Vagina (tissue), 2 donors: ENCODE results near the gene ST8SIA4. TPM values are rescaled to one million over a fixed set of nuclear protein-coding genes. Genes with fewer than 3 reads are reported as not detected.

Experiments used
- DNase-seq, 2 donors: peaks; one replicate each; pipeline ENCODE4 v3.0.0-alpha.2; 2017; ENCODE audit errors: extremely low spot score in 2 of 2
- H3K27ac ChIP-seq: fragments of 200-600 bp; sonication (generic); one replicate; pipeline ENCODE4 v1.5.1; 2019
- H3K27me3 ChIP-seq: fragments of 200-600 bp; sonication (generic); one replicate; pipeline ENCODE4 v1.5.1; 2019
- H3K36me3 ChIP-seq, 2 donors: fragments of 200-600 bp; sonication (generic); one replicate each; pipeline ENCODE4 v1.5.1; 2017 to 2019
- H3K4me1 ChIP-seq: fragments of 200-600 bp; sonication (generic); one replicate; pipeline ENCODE4 v1.5.1; 2019
- H3K4me3 ChIP-seq, 2 donors: fragments of 200-600 bp; sonication (generic); 1 replicate in 1 of 2; 2 replicates in 1 of 2; pipeline ENCODE4 v1.5.1; 2016 to 2019
- H3K9me3 ChIP-seq: fragments of 200-600 bp; sonication (generic); one replicate; pipeline ENCODE4 v1.5.1; 2019
- POLR2A ChIP-seq, 2 donors: fragments of 450-650 bp; IDR thresholded peaks; one replicate each; pipeline ENCODE4 v1.6.1; 2017; ENCODE audit warnings: antibody characterized with exemption in 2 of 2, mild to moderate bottlenecking in 2 of 2, moderate library complexity in 2 of 2
- POLR2AphosphoS5 ChIP-seq, 2 donors: sonication (generic); formaldehyde crosslinking; IDR thresholded peaks; one replicate each; pipeline ENCODE4 v1.9.0; 2017; ENCODE audit warnings: antibody characterized with exemption in 2 of 2, mild to moderate bottlenecking in 2 of 2, low read depth in 1 of 2; ENCODE audit not compliant: insufficient read depth in 1 of 2
- intact Hi-C: fragments of 100-400 bp; cut with DNase I; formaldehyde crosslinking; loops from one replicate; pipeline ENCODE4 v1.15.1; 2023
- microRNA counts, 2 donors: library from miRNA; unstranded; fragments of <30 nt; microRNA quantifications; one replicate each; lab custom pipeline; 2016 to 2017
- microRNA-seq: library from miRNA; unstranded; fragments of <30 nt; microRNA quantifications from one replicate; pipeline ENCODE4, GENCODE V29; 2017; ENCODE audit warnings: borderline number of aligned reads, borderline replicate concordance
- small RNA-seq: library from RNA; depleted of rRNA; stranded (forward); fragments of <200 nt; gene quantifications from one replicate; pipeline ENCODE3, GENCODE V24; 2016
- total RNA-seq: library from RNA; depleted of rRNA; stranded (reverse); fragments of >200 nt; gene quantifications from one replicate; pipeline ENCODE4 v1.2.3, GENCODE V29; 2016
- TF ChIP-seq, protein P1 (sequence below), 3 experiments: fragments of 450-650 bp in 2 of 3; fragments of 200-600 bp in 1 of 3; sonication (generic) in 1 of 3; IDR thresholded peaks; one replicate each; pipeline ENCODE4 v1.5.1; 2017 to 2019; ENCODE audit warnings: antibody characterized with exemption in 3 of 3, mild to moderate bottlenecking in 2 of 3, moderate library complexity in 2 of 3

ST8SIA4 gene
- total RNA-seq, 1 donor from 2014 or later = 4.2 TPM

DNA sequence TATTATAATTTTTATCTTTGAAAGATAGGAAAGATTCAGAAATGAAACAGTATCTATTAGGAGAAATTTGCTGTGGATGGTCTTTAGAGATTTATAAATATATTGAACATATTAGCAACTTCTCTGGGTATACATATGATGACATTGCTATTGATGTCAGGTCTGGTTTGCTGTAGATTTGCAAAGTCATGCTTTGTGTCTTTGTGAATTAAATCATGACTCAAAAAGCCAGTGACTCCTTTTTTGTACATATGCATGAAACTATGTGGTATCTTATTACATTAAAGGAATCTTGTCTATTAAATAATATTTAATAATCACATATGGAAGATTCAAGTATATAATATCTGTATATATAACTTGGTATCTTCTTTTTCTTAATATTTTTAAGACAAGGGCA is 141.9 kb downstream of the ST8SIA4 start:
- no peak for DNase-seq
- no peak overlapping the region for H3K4me3 ChIP-seq
- no peaks in the 10 kb centered on the region for H3K36me3 ChIP-seq
- H3K27me3 ChIP-seq = no peaks in the 10 kb centered on the region
- intact Hi-C loops = no loop called here
- H3K4me1 ChIP-seq = no peaks in the 10 kb centered on the region
- H3K9me3 ChIP-seq = no peaks in the 10 kb centered on the region
- TF ChIP-seq POLR2AphosphoS5 (IDR thresholded peaks at IDR 0.05; ENCODE audit: insufficient read depth in 1 of 2, low read depth in 1 of 2) (no peak), POLR2A (IDR thresholded peaks at IDR 0.05) (no peak)
- TF ChIP-seq, protein P1, sequence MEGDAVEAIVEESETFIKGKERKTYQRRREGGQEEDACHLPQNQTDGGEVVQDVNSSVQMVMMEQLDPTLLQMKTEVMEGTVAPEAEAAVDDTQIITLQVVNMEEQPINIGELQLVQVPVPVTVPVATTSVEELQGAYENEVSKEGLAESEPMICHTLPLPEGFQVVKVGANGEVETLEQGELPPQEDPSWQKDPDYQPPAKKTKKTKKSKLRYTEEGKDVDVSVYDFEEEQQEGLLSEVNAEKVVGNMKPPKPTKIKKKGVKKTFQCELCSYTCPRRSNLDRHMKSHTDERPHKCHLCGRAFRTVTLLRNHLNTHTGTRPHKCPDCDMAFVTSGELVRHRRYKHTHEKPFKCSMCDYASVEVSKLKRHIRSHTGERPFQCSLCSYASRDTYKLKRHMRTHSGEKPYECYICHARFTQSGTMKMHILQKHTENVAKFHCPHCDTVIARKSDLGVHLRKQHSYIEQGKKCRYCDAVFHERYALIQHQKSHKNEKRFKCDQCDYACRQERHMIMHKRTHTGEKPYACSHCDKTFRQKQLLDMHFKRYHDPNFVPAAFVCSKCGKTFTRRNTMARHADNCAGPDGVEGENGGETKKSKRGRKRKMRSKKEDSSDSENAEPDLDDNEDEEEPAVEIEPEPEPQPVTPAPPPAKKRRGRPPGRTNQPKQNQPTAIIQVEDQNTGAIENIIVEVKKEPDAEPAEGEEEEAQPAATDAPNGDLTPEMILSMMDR (IDR thresholded peaks at IDR 0.05) = no peak
- no peak overlapping the region for H3K27ac ChIP-seq

GRCh38 chr5:100760688-100761087 is 142.4 kb downstream of the ST8SIA4 start:
- no peaks in the 10 kb centered on the region for H3K36me3 ChIP-seq
- no peak overlapping the region for H3K27ac ChIP-seq
- intact Hi-C loops = no loop called here
- no peak for DNase-seq
- H3K4me3 ChIP-seq = no peak overlapping the region
- no peak for TF ChIP-seq POLR2A (IDR thresholded peaks at IDR 0.05)
- no peak for TF ChIP-seq POLR2AphosphoS5 (IDR thresholded peaks at IDR 0.05; ENCODE audit: insufficient read depth in 1 of 2, low read depth in 1 of 2)
- TF ChIP-seq, protein P1 (IDR thresholded peaks at IDR 0.05) = no peak
- no peaks in the 10 kb centered on the region for H3K4me1 ChIP-seq
- no peaks in the 10 kb centered on the region for H3K27me3 ChIP-seq
- H3K9me3 ChIP-seq = no peaks in the 10 kb centered on the region

DNA sequence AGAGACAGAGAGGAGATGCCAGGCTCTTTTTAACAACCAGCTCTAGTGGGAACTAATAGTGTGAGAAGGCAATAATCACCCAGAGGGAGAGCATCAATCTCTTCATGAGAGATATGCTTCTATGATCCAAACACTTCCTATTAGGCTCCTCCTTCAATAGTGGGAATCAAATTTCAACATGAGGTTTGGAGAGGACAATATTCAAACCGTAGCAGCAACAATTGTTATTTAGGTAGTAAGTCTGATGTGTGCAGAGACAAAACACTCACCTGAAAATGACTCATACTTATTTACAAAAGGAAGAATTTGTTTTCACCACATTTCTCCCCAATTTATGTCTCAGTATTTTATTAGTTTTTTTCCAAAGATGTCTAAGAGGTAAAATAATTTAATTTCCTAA is 144.3 kb downstream of the ST8SIA4 start:
- intact Hi-C loops = no loop called here
- no peak overlapping the region for H3K27ac ChIP-seq
- no peaks in the 10 kb centered on the region for H3K9me3 ChIP-seq
- no peaks in the 10 kb centered on the region for H3K4me1 ChIP-seq
- TF ChIP-seq, protein P1 (IDR thresholded peaks at IDR 0.05) = no peak
- TF ChIP-seq POLR2AphosphoS5 (IDR thresholded peaks at IDR 0.05; ENCODE audit: insufficient read depth in 1 of 2, low read depth in 1 of 2) (no peak), POLR2A (IDR thresholded peaks at IDR 0.05) (no peak)
- no peak for DNase-seq
- no peaks in the 10 kb centered on the region for H3K27me3 ChIP-seq
- H3K4me3 ChIP-seq = no peak overlapping the region
- H3K36me3 ChIP-seq = no peaks in the 10 kb centered on the region

DNA sequence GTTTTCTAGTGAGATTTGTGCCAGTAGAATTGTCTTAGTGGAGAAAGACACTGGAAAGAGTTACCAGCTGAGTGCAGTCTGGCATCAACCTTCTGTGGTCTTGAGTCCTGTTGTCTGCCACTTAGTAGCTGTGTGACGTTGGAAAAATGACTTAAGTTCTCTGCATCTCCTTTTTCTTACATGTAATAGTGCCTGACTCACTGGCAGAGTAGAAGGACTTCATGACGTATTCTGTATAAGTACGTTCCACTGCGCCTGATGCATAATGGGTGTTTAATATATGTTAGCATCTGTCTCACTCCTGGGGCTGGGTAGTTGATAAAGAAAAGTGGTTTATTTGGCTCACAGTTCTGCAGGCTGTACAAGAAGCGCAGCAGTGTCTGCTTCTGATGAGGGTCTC is 144.8 kb downstream of the ST8SIA4 start:
- Histone ChIP-seq H3K27me3 (no peaks in the 10 kb centered on the region), H3K36me3 (no peaks in the 10 kb centered on the region), H3K4me1 (no peaks in the 10 kb centered on the region), H3K27ac (no peak overlapping the region), H3K9me3 (no peaks in the 10 kb centered on the region), H3K4me3 (no peak overlapping the region)
- DNase-seq = no peak
- TF ChIP-seq POLR2A (IDR thresholded peaks at IDR 0.05) = no peak
- no peak for TF ChIP-seq POLR2AphosphoS5 (IDR thresholded peaks at IDR 0.05; ENCODE audit: insufficient read depth in 1 of 2, low read depth in 1 of 2)
- TF ChIP-seq, protein P1 (IDR thresholded peaks at IDR 0.05) = no peak
- intact Hi-C loops = no loop called here

DNA sequence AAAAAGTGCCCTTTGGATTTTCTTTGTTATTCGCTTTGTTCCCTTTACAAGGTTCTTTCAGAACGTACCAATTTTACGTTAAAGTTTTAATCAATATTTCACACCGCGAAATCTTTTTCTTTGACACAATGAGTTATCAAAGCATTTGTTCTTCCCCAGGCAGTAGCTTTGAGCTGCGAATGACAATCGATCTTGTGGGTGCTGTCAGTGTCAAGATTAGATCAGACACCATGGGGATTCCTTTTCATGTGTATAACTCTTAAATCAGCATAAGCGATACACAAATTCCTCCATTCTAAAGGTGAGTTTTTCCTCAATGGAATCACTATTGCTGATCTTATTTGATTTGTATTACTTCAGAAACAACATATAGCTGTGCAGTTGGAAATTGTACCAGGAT is 145.5 kb downstream of the ST8SIA4 start:
- DNase-seq = no peak
- intact Hi-C loops = no loop called here
- H3K36me3 ChIP-seq = no peaks in the 10 kb centered on the region
- no peaks in the 10 kb centered on the region for H3K4me1 ChIP-seq
- no peak overlapping the region for H3K27ac ChIP-seq
- no peak overlapping the region for H3K4me3 ChIP-seq
- H3K9me3 ChIP-seq = no peaks in the 10 kb centered on the region
- TF ChIP-seq, protein P1 (IDR thresholded peaks at IDR 0.05) = no peak
- TF ChIP-seq POLR2AphosphoS5 (IDR thresholded peaks at IDR 0.05; ENCODE audit: insufficient read depth in 1 of 2, low read depth in 1 of 2) (no peak), POLR2A (IDR thresholded peaks at IDR 0.05) (no peak)
- no peaks in the 10 kb centered on the region for H3K27me3 ChIP-seq

MicroRNAs within 50 kb of the gene (microRNA counts, 767-probe panel; counts per million panel counts)
- microRNA hsa-miR-548p (lab: Ali Mortazavi, UCI) = 238 to 261 counts per million in 2 donors

Small RNA genes lying within 50 kb of the gene (microRNA-seq; reads per million reads assigned to microRNA genes)
- gene MIR548P = not detected

Small RNA genes lying within 50 kb of the gene (small RNA-seq; reads per million reads assigned to genes)
- not detected for gene MIR548P
